Endothelial cell of umbilical vein (primary cell): ENCODE measurements around the gene TLCD2.

Source experiments
- EZH2 ChIP-seq: IDR thresholded peaks from 2 replicates; pipeline ENCODE4 v1.6.1; 2012; ENCODE audit warnings: borderline replicate concordance, low read depth, mild to moderate bottlenecking, moderate library complexity, low read length, inconsistent platforms; ENCODE audit not compliant: severe bottlenecking
- TF ChIP-seq, protein P1 (sequence below), 2 donors: IDR thresholded peaks; 1 replicate in 1 of 2; 2 replicates in 1 of 2; pipeline ENCODE4 v1.5.1; 2011; ENCODE audit warnings: low read length in 2 of 2, mild to moderate bottlenecking in 2 of 2, moderate library complexity in 2 of 2, control low read depth in 1 of 2, inconsistent platforms in 1 of 2, low read depth in 1 of 2; ENCODE audit not compliant: insufficient read depth in 1 of 2; ENCODE audit errors: extremely low read depth in 1 of 2

DNA sequence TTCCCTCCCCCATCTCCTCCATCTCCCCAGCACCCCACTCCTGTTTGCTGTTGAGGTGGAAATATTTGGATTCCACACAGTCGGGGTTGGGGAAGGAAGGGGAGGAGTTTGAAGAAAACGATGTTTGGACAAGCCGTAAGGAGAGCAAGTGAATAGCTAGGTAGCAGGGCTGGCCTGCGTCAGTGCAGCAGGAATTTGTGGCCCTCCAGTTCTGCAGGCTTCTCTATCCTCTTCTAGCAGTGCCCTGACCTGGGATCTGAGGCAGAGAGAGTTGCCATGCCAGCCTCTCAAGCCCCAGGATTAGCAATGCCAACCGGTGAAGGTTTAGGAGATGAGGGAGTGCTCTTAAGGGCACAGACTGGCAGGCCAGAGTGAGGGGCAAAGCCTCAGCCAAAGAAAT, 12.5 kb downstream of the TLCD2 start:
- TF ChIP-seq, protein P1, sequence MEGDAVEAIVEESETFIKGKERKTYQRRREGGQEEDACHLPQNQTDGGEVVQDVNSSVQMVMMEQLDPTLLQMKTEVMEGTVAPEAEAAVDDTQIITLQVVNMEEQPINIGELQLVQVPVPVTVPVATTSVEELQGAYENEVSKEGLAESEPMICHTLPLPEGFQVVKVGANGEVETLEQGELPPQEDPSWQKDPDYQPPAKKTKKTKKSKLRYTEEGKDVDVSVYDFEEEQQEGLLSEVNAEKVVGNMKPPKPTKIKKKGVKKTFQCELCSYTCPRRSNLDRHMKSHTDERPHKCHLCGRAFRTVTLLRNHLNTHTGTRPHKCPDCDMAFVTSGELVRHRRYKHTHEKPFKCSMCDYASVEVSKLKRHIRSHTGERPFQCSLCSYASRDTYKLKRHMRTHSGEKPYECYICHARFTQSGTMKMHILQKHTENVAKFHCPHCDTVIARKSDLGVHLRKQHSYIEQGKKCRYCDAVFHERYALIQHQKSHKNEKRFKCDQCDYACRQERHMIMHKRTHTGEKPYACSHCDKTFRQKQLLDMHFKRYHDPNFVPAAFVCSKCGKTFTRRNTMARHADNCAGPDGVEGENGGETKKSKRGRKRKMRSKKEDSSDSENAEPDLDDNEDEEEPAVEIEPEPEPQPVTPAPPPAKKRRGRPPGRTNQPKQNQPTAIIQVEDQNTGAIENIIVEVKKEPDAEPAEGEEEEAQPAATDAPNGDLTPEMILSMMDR (IDR thresholded peaks at IDR 0.05; ENCODE audit: extremely low read depth in 1 of 2, insufficient read depth in 1 of 2, low read depth in 1 of 2, low read length in 2 of 2) = no peak
- no peak for TF ChIP-seq EZH2
